Measurements from ENCODE around the gene PI4KA.
"Not testable (repeated sequence)": the region's sequence is repeated elsewhere in the genome, so short reads cannot be mapped to it uniquely, and the experiment has no call there.

PI4KA gene

GRCh38 chr22:20720692-20721408 is 137.8 kb downstream of the PI4KA start:
- Histone ChIP-seq H3K9me3 (ENCODE audit: control insufficient read depth, insufficient read depth, low read length) (no peaks in the 10 kb centered on the region), H3K4me1 (ENCODE audit: control insufficient read depth, low read length) (peaks cover 26% of the 10 kb centered on the region), H3K4me3 (ENCODE audit: low read length) (no peak overlapping the region), H4K20me1 (ENCODE audit: control insufficient read depth, insufficient read depth, low read depth, low read length) (no peaks in the 10 kb centered on the region), H3K4me2 (ENCODE audit: low read length) (no peak overlapping the region), H3K27ac (ENCODE audit: low read depth, low read length) (no peak overlapping the region), H3F3A (ENCODE audit: control insufficient read depth, insufficient read depth) (no peaks in the 10 kb centered on the region), H3K9me2 (replicated peaks; ENCODE audit: control insufficient read depth, low read length) (no peaks in the 10 kb centered on the region), H3K79me2 (ENCODE audit: control insufficient read depth, low read length) (no peaks in the 10 kb centered on the region), H3K27me3 (ENCODE audit: control insufficient read depth, low read length) (no peaks in the 10 kb centered on the region), H3K36me3 (ENCODE audit: control insufficient read depth, low read length) (peaks cover 13% of the 10 kb centered on the region; the same call in 1 of the 2 replicates)
- no peak for TF ChIP-seq CTCF (IDR thresholded peaks at IDR 0.05; ENCODE audit: low read depth, low read length, poor library complexity, severe bottlenecking)
- TF ChIP-seq EZH2phosphoT487 (IDR thresholded peaks at IDR 0.05; ENCODE audit: borderline replicate concordance, low read length): no peak

DNA sequence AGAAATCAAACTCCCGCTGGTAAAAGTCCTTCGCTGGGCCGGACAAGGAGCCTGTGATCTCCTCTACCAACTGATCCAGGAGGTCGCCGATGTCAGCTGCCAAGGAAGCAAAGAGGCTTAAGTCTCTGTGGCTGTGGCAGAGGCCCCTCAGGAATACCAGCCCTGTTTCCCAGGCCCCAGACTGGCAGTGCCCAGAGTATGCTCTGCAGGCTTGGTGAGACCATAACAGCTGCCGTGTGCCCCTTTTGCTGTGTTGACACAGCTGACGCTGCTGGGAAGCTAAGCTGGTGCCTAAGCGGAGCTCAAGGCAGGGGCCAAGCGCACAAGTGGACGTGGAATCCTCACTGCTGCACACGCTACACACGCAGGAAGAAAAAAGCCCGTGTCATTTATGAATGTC is 139.9 kb downstream of the PI4KA start:
- not testable (repeated sequence) for H3K36me3 ChIP-seq (ENCODE audit: control insufficient read depth, low read length); H3K9me3 ChIP-seq (ENCODE audit: control insufficient read depth, insufficient read depth, low read length); H3F3A ChIP-seq (ENCODE audit: control insufficient read depth, insufficient read depth); H3K4me3 ChIP-seq (ENCODE audit: low read length); H3K79me2 ChIP-seq (ENCODE audit: control insufficient read depth, low read length); H3K9me2 ChIP-seq (replicated peaks; ENCODE audit: control insufficient read depth, low read length); H3K4me2 ChIP-seq (ENCODE audit: low read length); H3K27ac ChIP-seq (ENCODE audit: low read depth, low read length); H3K27me3 ChIP-seq (ENCODE audit: control insufficient read depth, low read length); H4K20me1 ChIP-seq (ENCODE audit: control insufficient read depth, insufficient read depth, low read depth, low read length)
- H3K4me1 ChIP-seq (ENCODE audit: control insufficient read depth, low read length): peaks cover 26% of the 10 kb centered on the region

GRCh38 chr22:20717981-20718380 is 140.6 kb downstream of the PI4KA start:
- H4K20me1 ChIP-seq (ENCODE audit: control insufficient read depth, insufficient read depth, low read depth, low read length); H3K27me3 ChIP-seq (ENCODE audit: control insufficient read depth, low read length); H3K79me2 ChIP-seq (ENCODE audit: control insufficient read depth, low read length); H3K9me2 ChIP-seq (replicated peaks; ENCODE audit: control insufficient read depth, low read length); H3K4me3 ChIP-seq (ENCODE audit: low read length); H3F3A ChIP-seq (ENCODE audit: control insufficient read depth, insufficient read depth); H3K9me3 ChIP-seq (ENCODE audit: control insufficient read depth, insufficient read depth, low read length); H3K36me3 ChIP-seq (ENCODE audit: control insufficient read depth, low read length): not testable (repeated sequence)
- peak overlapping the region; percentile 30; the same call in 1 of the 2 replicates for H3K27ac ChIP-seq (ENCODE audit: low read depth, low read length)
- peak overlapping the region; percentile 28 for H3K4me2 ChIP-seq (ENCODE audit: low read length)
- peaks cover 26% of the 10 kb centered on the region for H3K4me1 ChIP-seq (ENCODE audit: control insufficient read depth, low read length)

- H3K79me2 ChIP-seq (ENCODE audit: control insufficient read depth, low read length); H3K4me3 ChIP-seq (ENCODE audit: low read length); H3K27me3 ChIP-seq (ENCODE audit: control insufficient read depth, low read length); H3K4me2 ChIP-seq (ENCODE audit: low read length); H3K9me2 ChIP-seq (replicated peaks; ENCODE audit: control insufficient read depth, low read length); H3F3A ChIP-seq (ENCODE audit: control insufficient read depth, insufficient read depth); H3K36me3 ChIP-seq (ENCODE audit: control insufficient read depth, low read length); H4K20me1 ChIP-seq (ENCODE audit: control insufficient read depth, insufficient read depth, low read depth, low read length); H3K9me3 ChIP-seq (ENCODE audit: control insufficient read depth, insufficient read depth, low read length): not testable (repeated sequence)
- peaks cover 25% of the 10 kb centered on the region for H3K4me1 ChIP-seq (ENCODE audit: control insufficient read depth, low read length)
- H3K27ac ChIP-seq (ENCODE audit: low read depth, low read length): 0 out of 2 replicates have a peak overlapping the region, but pooled peaks have one; percentile 30
Measured at GRCh38 chr22:20717213-20717866, 141.3 kb downstream of the PI4KA start.

DNA sequence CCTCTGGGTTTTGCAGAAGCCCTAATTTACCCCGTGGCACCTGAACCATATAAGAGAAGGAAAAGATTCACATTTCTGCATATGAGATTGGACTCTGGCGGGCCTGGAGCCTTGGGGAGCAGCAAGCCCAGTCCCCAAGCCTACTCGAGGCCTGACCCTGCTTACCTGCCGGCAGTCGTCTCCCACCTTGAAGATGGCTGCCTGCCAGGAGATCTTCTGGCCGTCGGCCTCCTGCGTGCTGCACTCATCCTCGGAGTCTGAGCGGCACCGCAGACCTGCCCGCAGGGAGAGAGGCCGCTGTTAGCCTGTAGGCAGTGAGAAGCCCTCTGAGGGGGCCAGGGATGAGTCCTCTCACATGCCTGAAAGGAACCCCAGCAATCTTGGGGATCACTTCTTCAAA is 145.5 kb downstream of the PI4KA start:
- H3K4me2 ChIP-seq (ENCODE audit: low read length); H3K79me2 ChIP-seq (ENCODE audit: control insufficient read depth, low read length); H4K20me1 ChIP-seq (ENCODE audit: control insufficient read depth, insufficient read depth, low read depth, low read length); H3K27me3 ChIP-seq (ENCODE audit: control insufficient read depth, low read length); H3K4me3 ChIP-seq (ENCODE audit: low read length); H3K27ac ChIP-seq (ENCODE audit: low read depth, low read length); H3K9me2 ChIP-seq (replicated peaks; ENCODE audit: control insufficient read depth, low read length); H3F3A ChIP-seq (ENCODE audit: control insufficient read depth, insufficient read depth); H3K36me3 ChIP-seq (ENCODE audit: control insufficient read depth, low read length); H3K9me3 ChIP-seq (ENCODE audit: control insufficient read depth, insufficient read depth, low read length): not testable (repeated sequence)
- H3K4me1 ChIP-seq (ENCODE audit: control insufficient read depth, low read length): peaks cover 11% of the 10 kb centered on the region

GRCh38 chr22:20709966-20710365 is 148.6 kb downstream of the PI4KA start:
- H4K20me1 ChIP-seq (ENCODE audit: control insufficient read depth, insufficient read depth, low read depth, low read length): not testable (repeated sequence)

GRCh38 chr22:20707549-20708118 is 151.0 kb downstream of the PI4KA start:
- H3K79me2 ChIP-seq (ENCODE audit: control insufficient read depth, low read length); H3K27ac ChIP-seq (ENCODE audit: low read depth, low read length); H3K4me3 ChIP-seq (ENCODE audit: low read length); H3K27me3 ChIP-seq (ENCODE audit: control insufficient read depth, low read length); H3K4me1 ChIP-seq (ENCODE audit: control insufficient read depth, low read length); H3K36me3 ChIP-seq (ENCODE audit: control insufficient read depth, low read length); H3K9me2 ChIP-seq (replicated peaks; ENCODE audit: control insufficient read depth, low read length); H3K9me3 ChIP-seq (ENCODE audit: control insufficient read depth, insufficient read depth, low read length); H4K20me1 ChIP-seq (ENCODE audit: control insufficient read depth, insufficient read depth, low read depth, low read length); H3K4me2 ChIP-seq (ENCODE audit: low read length); H3F3A ChIP-seq (ENCODE audit: control insufficient read depth, insufficient read depth): not testable (repeated sequence)

More at GRCh38 chr22:20709966-20710365, 148.6 kb downstream of the PI4KA start:
- not testable (repeated sequence) for H3K27ac ChIP-seq (ENCODE audit: low read depth, low read length); H3K4me1 ChIP-seq (ENCODE audit: control insufficient read depth, low read length); H3F3A ChIP-seq (ENCODE audit: control insufficient read depth, insufficient read depth); H3K4me2 ChIP-seq (ENCODE audit: low read length); H3K36me3 ChIP-seq (ENCODE audit: control insufficient read depth, low read length); H3K9me2 ChIP-seq (replicated peaks; ENCODE audit: control insufficient read depth, low read length); H3K4me3 ChIP-seq (ENCODE audit: low read length); H3K9me3 ChIP-seq (ENCODE audit: control insufficient read depth, insufficient read depth, low read length); H3K27me3 ChIP-seq (ENCODE audit: control insufficient read depth, low read length); H3K79me2 ChIP-seq (ENCODE audit: control insufficient read depth, low read length)
